Limb (tissue), 2 donors: ENCODE data around the gene KCND1.

ENCODE experiments used
- DNase-seq, 2 donors: peaks; one replicate each; pipeline ENCODE4 v3.0.0-alpha.2; 2016; ENCODE audit errors: extremely low spot score in 2 of 2

KCND1 gene

GRCh38 chrX:48975041-48975440 is 3.4 kb upstream of the KCND1 start:
- no peak for DNase-seq

- no peak for DNase-seq
Measured at GRCh38 chrX:48974574-48974973, 2.9 kb upstream of the KCND1 start.

- no peak for DNase-seq
Measured at GRCh38 chrX:48974033-48974432, 2.4 kb upstream of the KCND1 start.

GRCh38 chrX:48972220-48973164 is 848 bp upstream of the KCND1 start:
- DNase-seq, result no peak

GRCh38 chrX:48969471-48969870 is 2.2 kb downstream of the KCND1 start:
- DNase-seq, result no peak

- no peak for DNase-seq
Measured at GRCh38 chrX:48968377-48968776, 3.3 kb downstream of the KCND1 start.

- no peak for DNase-seq
Measured at GRCh38 chrX:48966796-48967579, 4.7 kb downstream of the KCND1 start.

- DNase-seq, result no peak
Measured at GRCh38 chrX:48965959-48966358, 5.7 kb downstream of the KCND1 start.

- DNase-seq, result no peak
Measured at GRCh38 chrX:48961585-48962091, 10.0 kb downstream of the KCND1 start.

- no peak for DNase-seq
Measured at GRCh38 chrX:48960291-48960690, 11.4 kb downstream of the KCND1 start.

- no peak for DNase-seq
Measured at GRCh38 chrX:48958635-48959094, 13.0 kb downstream of the KCND1 start.

GRCh38 chrX:48957827-48958634 is 13.6 kb downstream of the KCND1 start:
- DNase-seq, result peak; percentile 93

GRCh38 chrX:48957477-48957826 is 14.2 kb downstream of the KCND1 start, which contains the start of gene OTUD5:
Gene OTUD5 (minus strand): TSS chrX:48957607. CDS start chrX:48957570, 37 bp downstream.
- peak; percentile 33 to 81 for DNase-seq

- DNase-seq, result peak in 1 of 2 donors; percentile 32
Measured at GRCh38 chrX:48956728-48957414, 14.8 kb downstream of the KCND1 start.

GRCh38 chrX:48948589-48948988 is 23.1 kb downstream of the KCND1 start:
- DNase-seq, result no peak

- DNase-seq, result peak; percentile 19 to 42
Measured at GRCh38 chrX:48945517-48946348, 25.9 kb downstream of the KCND1 start.

GRCh38 chrX:48942895-48943294 is 28.7 kb downstream of the KCND1 start:
- no peak for DNase-seq

- DNase-seq, result no peak
Measured at GRCh38 chrX:48940404-48940955, 31.2 kb downstream of the KCND1 start.

GRCh38 chrX:48939524-48940228 is 32.0 kb downstream of the KCND1 start:
- no peak for DNase-seq
